AG09309 (cell line): Measurements from ENCODE around the gene LPCAT1.
A peak's percentile ranks its signal among the peaks of the same experiment; 100 is the strongest.

ENCODE experiments used
- DNase-seq: peaks from one replicate; pipeline ENCODE4 v3.0.0-alpha.2; 2010; ENCODE audit warnings: low read depth
- H3K4me3 ChIP-seq: 2 replicates; pipeline ENCODE4 v1.5.1; 2011; ENCODE audit warnings: mild to moderate bottlenecking, low read depth, low read length, moderate library complexity; ENCODE audit not compliant: control insufficient read depth
- CTCF ChIP-seq: IDR thresholded peaks from 2 replicates; pipeline ENCODE4 v1.5.1; 2011; ENCODE audit warnings: mild to moderate bottlenecking, low read depth, low read length, inconsistent platforms; ENCODE audit not compliant: insufficient read depth, control insufficient read depth; ENCODE audit errors: missing control alignments

The LPCAT1 gene

DNA sequence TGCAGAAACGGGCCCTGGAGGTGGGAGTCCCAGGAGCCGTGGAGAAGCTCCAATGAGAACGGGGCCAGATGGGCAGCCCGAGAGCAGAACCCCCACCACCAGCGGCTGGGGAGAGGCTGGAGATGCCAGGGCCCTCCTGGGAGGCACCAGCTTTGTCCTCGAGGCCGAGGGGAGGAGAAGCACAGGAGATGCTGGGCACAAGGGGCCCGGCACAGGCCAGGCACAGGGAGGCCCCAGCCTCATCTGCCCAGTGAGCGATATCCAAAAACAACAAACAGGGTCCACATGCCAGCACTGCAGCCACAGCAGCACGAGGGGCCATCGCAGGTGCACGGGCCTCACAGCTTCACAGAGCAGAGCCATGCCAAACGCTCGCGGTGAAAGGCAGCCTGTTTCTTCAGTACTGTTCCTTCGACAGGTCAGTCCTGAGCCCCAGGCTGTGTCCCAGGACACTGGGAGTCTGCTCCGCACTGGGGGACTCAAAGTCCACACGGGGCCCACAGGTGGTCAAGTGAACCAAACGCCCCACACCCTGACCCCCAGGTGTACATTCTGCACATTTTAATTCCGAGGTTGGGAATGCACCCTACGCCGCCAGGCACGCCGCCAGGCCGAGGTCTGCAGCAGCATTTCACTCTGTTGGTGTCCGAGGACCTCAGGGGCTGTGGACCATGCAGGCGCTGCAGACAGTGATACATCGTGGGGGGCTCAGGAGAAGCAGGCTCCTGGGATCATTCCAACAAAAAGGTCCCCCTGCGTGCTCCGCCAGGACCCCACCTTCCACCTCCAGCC is 9.5 kb downstream of the LPCAT1 start:
- no peak for TF ChIP-seq CTCF
- no peak overlapping the region for H3K4me3 ChIP-seq
- no peak for DNase-seq

DNA sequence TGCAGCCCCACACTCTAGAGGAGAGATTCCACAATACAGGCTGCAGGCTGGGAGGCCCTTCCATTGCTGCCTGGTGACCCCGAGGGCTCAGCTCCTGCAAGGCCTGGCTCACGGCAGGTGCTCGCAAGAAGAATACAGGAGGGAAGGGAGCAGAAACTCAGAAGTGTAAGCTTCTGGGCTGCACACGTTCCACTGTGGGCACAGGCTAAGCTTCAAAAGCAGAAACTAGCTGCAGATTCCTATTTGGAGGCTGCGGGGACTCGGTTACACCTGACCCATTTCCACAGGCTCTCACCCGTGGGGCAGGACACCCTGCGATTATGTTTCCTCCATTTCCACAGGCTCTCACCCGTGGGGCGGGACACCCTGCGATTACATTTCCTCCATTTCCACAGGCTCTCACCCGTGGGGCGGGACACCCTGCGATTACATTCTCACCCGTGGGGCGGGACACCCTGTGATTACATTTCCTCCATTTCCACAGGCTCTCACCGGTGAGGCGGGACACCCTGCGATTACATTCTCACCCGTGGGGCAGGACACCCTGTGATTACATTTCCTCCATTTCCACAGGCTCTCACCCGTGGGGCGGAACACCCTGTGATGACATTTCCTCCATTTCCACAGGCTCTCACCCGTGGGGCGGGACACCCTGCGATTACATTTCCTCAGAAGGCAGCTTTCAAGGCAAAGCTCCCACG is 10.3 kb downstream of the LPCAT1 start:
- no peak for DNase-seq
- TF ChIP-seq CTCF: no peak
- no peak overlapping the region for H3K4me3 ChIP-seq

DNA sequence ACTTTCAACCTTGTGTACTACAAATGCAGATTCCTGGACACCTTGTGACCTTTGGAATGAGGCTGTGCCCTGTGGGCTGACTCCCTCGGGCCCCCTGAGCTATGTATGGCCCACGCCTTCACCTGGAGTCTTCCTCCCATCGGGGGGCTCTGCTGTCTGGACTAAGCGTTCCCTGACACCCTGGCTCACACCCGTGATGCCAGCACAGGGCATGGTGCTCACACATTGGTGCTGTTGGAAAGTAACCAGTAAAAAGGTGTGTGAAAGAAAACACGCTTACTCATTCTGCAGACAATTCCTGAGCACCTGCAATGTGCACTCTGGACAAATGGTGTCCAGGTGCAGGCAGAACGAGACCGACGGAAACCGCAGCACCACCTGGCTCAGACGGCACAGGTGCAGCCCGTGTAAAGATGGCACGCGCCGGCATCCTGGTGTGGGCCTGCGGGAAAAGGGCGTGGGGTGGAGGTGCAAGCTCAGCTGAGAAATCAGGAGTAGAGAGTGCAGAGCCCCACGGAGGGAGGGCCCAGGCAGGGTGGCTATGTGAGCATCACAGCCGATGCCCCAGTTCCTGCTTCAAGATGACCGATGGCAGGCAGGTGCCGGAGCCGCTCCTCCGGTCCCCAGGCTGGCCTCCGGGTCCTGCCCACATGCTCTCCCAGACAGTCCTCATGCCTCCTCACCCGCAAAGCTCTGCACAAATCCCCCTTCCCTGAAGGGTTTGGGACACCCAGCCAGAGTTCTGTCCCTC is 11.0 kb downstream of the LPCAT1 start:
- no peak for DNase-seq
- TF ChIP-seq CTCF: no peak
- H3K4me3 ChIP-seq: no peak overlapping the region

GRCh38 chr5:1511651-1512540 is 11.9 kb downstream of the LPCAT1 start:
- peak; percentile 28 for DNase-seq
- peak; percentile 49 for TF ChIP-seq CTCF
- H3K4me3 ChIP-seq: no peak overlapping the region

DNA sequence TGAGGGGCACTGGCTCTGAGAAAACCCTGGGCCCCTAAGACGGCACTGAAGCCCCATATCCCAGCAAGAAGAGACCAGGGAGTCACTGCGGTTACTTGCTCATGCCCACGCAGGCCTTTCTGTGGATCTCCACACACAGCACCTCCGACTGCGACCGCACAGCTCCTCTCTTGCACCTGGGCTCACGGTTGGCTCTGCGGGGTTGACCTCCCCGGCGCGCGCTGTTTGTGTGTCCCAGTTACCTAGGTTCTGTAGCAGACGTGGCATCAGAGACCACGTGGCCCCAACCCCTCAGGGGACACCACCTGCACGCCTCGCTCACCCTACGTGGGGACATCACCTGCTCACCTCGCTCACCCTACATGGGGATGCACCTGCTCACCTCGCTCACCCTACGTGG is 12.7 kb downstream of the LPCAT1 start:
- no peak for DNase-seq
- no peak overlapping the region for H3K4me3 ChIP-seq
- TF ChIP-seq CTCF: no peak

DNA sequence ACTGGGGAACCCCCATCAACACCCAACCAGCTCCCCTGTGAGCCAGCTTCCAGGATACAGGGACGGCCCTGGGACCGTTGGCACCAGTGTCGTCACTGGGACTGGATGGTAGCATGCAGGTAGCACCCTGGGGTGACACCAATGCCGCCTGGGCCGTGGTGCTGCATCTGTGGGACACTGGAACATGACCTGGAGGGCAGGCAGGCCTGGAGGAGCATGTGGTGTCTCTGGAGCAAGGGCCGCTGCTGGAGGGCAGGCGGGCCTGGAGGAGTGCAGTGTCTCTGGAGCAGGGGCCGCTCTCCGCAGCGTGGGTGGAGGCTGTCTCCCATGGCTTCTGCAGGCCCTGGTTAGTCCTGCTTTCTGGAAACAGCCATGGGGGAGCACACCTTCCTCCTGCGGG is 13.1 kb downstream of the LPCAT1 start:
- DNase-seq: no peak
- H3K4me3 ChIP-seq: no peak overlapping the region
- TF ChIP-seq CTCF: no peak
